RWPE2 (cell line): ENCODE measurements around the gene CNKSR3.
"Not testable (repeated sequence)": the region's sequence is repeated elsewhere in the genome, so short reads cannot be mapped to it uniquely, and the experiment has no call there.

Experiments
- ATAC-seq: fragments of 200-7000 bp; cut with Tn5 transposase; 3 replicates; pipeline ENCODE4 v1.9.1; 2021; ENCODE audit warnings: low read depth
- DNase-seq: peaks from one replicate; pipeline ENCODE4 v3.0.0-alpha.2; 2020; ENCODE audit warnings: low spot score
- H3K27ac ChIP-seq: fragments of 450-650 bp; 2 replicates; pipeline ENCODE4 v1.5.1; 2017; ENCODE audit warnings: mild to moderate bottlenecking; ENCODE audit not compliant: poor library complexity, severe bottlenecking
- H3K27me3 ChIP-seq: fragments of 250-450 bp; sonication (Bioruptor Pico); 2 replicates; pipeline ENCODE4 v1.5.1; 2021; ENCODE audit warnings: mild to moderate bottlenecking, moderate library complexity; ENCODE audit not compliant: insufficient read depth, poor library complexity, severe bottlenecking
- H3K36me3 ChIP-seq: fragments of 250-450 bp; sonication (Bioruptor Pico); 2 replicates; pipeline ENCODE4 v1.5.1; 2020; ENCODE audit warnings: low read depth, mild to moderate bottlenecking, moderate library complexity
- H3K4me1 ChIP-seq: fragments of 250-450 bp; sonication (Bioruptor Pico); 2 replicates; pipeline ENCODE4 v1.5.1; 2021; ENCODE audit warnings: mild to moderate bottlenecking, moderate library complexity; ENCODE audit not compliant: insufficient read depth, poor library complexity, severe bottlenecking
- H3K4me3 ChIP-seq: fragments of 250-450 bp; sonication (Bioruptor Pico); 2 replicates; pipeline ENCODE4 v1.5.1; 2021; ENCODE audit warnings: mild to moderate bottlenecking, moderate library complexity; ENCODE audit not compliant: severe bottlenecking
- H3K9me3 ChIP-seq: fragments of 250-450 bp; sonication (Bioruptor Pico); 2 replicates; pipeline ENCODE4 v1.5.1; 2021; ENCODE audit warnings: mild to moderate bottlenecking, moderate library complexity; ENCODE audit not compliant: severe bottlenecking
- TF ChIP-seq, protein P1 (sequence below): fragments of 450-650 bp; IDR thresholded peaks from one replicate; pipeline ENCODE4 v1.5.1; 2017; ENCODE audit warnings: mild to moderate bottlenecking, moderate library complexity; ENCODE audit not compliant: poor library complexity, severe bottlenecking

CNKSR3 gene

DNA sequence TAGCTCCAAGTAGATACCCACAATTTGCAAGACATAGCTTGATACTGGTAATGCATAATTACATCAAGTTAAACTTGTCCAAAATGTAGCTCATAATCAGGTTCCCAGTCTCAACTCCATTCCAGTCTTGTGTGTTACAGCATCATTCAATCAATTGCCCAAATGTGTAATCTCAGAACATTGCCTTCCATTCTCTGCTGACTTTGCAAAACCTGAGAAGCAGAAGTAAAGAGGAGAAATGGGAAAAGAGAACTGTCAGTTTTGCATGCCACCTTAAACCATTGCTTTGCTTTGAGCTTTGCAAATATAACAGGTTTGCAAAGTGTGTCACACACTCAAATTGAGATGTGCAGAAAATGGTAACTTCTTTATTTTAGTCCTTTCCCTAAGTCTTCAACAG, 40.3 kb upstream of the CNKSR3 start:
- no peaks in the 10 kb centered on the region for H3K4me1 ChIP-seq
- H3K4me3 ChIP-seq, result no peak overlapping the region
- no peaks in the 10 kb centered on the region for H3K9me3 ChIP-seq
- ATAC-seq (no peak), DNase-seq (no peak)
- H3K27me3 ChIP-seq, result no peaks in the 10 kb centered on the region
- TF ChIP-seq, protein P1, sequence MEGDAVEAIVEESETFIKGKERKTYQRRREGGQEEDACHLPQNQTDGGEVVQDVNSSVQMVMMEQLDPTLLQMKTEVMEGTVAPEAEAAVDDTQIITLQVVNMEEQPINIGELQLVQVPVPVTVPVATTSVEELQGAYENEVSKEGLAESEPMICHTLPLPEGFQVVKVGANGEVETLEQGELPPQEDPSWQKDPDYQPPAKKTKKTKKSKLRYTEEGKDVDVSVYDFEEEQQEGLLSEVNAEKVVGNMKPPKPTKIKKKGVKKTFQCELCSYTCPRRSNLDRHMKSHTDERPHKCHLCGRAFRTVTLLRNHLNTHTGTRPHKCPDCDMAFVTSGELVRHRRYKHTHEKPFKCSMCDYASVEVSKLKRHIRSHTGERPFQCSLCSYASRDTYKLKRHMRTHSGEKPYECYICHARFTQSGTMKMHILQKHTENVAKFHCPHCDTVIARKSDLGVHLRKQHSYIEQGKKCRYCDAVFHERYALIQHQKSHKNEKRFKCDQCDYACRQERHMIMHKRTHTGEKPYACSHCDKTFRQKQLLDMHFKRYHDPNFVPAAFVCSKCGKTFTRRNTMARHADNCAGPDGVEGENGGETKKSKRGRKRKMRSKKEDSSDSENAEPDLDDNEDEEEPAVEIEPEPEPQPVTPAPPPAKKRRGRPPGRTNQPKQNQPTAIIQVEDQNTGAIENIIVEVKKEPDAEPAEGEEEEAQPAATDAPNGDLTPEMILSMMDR, result no peak
- H3K36me3 ChIP-seq, result no peaks in the 10 kb centered on the region
- H3K27ac ChIP-seq, result no peak overlapping the region

DNA sequence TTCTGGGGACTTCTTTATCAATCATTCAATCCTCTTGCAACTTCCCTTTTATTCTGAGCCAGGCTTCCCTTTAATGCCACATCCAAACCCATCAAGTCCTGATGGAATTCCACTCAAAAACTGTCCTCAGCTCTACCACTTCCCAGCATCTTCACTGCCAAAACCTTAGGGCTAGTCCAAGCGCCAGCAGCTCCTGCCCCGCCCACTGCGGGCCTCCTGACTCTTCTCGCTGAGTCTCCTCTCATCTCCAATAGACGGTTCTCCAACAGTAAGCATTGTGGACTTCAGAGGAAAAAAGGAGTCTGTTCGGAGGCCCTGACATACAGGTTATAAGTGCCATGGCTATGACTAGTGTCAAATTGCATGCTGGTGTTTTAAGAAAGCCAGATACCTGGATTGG, 38.7 kb upstream of the CNKSR3 start:
- Histone ChIP-seq H3K36me3 (no peaks in the 10 kb centered on the region), H3K27ac (no peak overlapping the region), H3K27me3 (no peaks in the 10 kb centered on the region), H3K4me1 (no peaks in the 10 kb centered on the region), H3K9me3 (no peaks in the 10 kb centered on the region), H3K4me3 (no peak overlapping the region)
- ATAC-seq (no peak), DNase-seq (no peak)
- TF ChIP-seq, protein P1, result no peak

DNA sequence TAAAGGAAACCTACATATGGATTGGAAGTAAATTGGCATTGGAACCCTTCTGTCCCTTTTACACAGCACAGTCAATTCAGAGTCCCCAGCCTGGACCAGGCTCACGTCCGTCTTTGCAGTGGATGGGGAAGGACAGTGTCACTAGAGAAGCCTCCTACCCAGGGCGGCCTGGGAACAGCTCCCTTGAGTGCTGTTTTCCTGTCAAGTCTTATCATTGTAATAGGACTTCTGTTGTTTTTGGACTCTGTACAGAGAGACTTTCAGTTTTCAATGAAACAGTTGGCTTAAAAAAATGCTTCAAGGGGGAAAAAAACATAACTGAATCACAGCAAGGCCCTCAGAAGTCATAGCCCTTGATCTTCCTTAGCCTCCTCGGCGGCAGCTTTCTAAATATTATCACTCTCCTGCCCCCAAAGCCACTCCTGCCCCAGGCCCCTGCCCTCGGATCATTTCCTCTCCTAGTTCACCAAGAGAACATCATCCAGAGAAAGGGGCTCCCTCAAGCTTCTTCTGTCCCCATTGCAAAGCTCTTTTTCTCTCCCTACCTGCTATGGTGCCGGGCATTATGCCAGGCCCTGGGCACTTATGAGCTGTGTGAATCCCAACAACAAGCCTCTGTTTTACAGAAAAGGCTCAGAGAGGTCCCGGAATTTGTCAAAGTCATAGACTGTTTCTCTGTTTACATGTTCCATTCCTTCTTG, 37.8 kb upstream of the CNKSR3 start:
- ATAC-seq (no peak), DNase-seq (no peak)
- no peaks in the 10 kb centered on the region for H3K9me3 ChIP-seq
- H3K27me3 ChIP-seq, result no peaks in the 10 kb centered on the region
- no peaks in the 10 kb centered on the region for H3K4me1 ChIP-seq
- TF ChIP-seq, protein P1, result no peak
- no peaks in the 10 kb centered on the region for H3K36me3 ChIP-seq
- no peak overlapping the region for H3K27ac ChIP-seq
- H3K4me3 ChIP-seq, result no peak overlapping the region

DNA sequence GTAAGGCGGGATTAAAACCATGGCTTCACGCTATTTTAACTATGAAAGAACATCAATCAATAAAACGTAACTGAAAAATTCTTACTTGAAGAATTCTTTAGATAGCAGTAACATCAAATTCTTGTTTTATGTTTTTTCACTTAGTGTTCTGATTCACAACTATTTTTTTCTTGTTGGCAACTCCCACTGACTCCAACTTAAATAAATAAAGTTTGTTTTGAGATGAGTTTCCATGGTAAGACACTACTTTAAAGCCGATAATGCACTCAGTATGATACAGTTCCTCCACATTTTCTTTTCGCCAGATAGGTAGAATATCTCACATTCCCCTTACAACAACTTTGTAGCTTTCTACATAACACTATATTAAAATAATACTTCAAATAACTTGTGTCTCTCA, 33.1 kb upstream of the CNKSR3 start:
- Histone ChIP-seq H3K27me3 (no peaks in the 10 kb centered on the region), H3K4me3 (no peak overlapping the region), H3K9me3 (no peaks in the 10 kb centered on the region), H3K4me1 (no peaks in the 10 kb centered on the region), H3K27ac (no peak overlapping the region), H3K36me3 (no peaks in the 10 kb centered on the region)
- no peak for ATAC-seq
- TF ChIP-seq, protein P1, result no peak
- DNase-seq, result no peak

DNA sequence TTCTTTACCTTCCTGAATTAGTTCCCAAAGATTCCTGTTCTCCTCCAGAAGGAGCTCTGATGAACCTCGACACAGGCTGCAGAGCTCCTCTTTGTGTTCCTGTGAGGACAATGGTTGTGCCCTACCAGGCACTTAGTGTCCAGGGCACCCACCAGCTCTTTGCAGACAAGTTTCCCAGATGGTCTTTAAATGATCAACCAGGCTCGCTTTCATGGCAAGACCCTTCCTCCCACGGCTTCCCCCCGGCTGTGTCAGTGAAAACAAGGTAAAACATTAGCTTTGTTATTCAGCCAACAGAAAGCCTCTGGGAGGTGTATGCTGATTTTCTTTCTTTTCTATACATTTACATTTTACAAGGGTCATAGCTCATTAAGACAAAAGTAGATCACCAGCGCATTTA, 32.3 kb upstream of the CNKSR3 start:
- Histone ChIP-seq H3K27me3 (no peaks in the 10 kb centered on the region), H3K9me3 (no peaks in the 10 kb centered on the region), H3K4me1 (no peaks in the 10 kb centered on the region), H3K27ac (no peak overlapping the region), H3K36me3 (no peaks in the 10 kb centered on the region), H3K4me3 (no peak overlapping the region)
- DNase-seq, result no peak
- no peak for ATAC-seq
- TF ChIP-seq, protein P1, result no peak

DNA sequence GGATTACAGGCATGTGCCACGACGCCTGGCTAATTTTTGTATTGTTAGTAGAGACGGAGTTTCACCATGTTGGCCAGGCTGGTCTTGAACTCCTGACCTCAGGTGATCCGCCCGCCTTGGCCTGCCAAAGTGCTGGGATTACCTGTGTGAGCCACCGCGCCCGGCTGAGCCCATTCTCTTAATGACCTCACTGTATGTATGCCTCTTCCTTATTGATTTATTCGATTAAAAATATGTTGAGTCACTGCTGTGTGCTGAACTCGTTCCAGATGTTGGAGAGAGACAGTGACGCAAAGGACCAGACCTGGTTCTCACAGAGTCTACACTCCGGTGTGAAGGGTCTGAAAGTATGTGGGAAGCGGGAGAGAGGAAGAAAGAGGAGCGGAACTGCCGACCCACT, 31.4 kb upstream of the CNKSR3 start:
- H3K4me1 ChIP-seq, H3K9me3 ChIP-seq, H3K27ac ChIP-seq, H3K4me3 ChIP-seq, H3K27me3 ChIP-seq, ATAC-seq, DNase-seq, H3K36me3 ChIP-seq: not testable (repeated sequence)
